Measurements from ENCODE around the gene CDYL. TPM values are rescaled to one million over a fixed set of nuclear protein-coding genes. Genes with fewer than 3 reads are reported as not detected.

The CDYL gene
- total and polyA plus RNA-seq, 2 of the 4 experiments (the other 2 are of a cell fraction): 14.2 to 92.1 TPM

- no peak overlapping the region for H3K4me3 ChIP-seq (ENCODE audit: insufficient read depth, low read depth, low read length)
- no TSS peak for BruUV-seq (replicated peaks)
- dilution Hi-C loops (cut with HindIII; ENCODE audit: low sequenced_read_pairs, unreplicated experiment) (no loop called here), in situ Hi-C loops (cut with MboI; ENCODE audit: low sequenced_read_pairs) (no loop called here), intact Hi-C loops (cut with micrococcal nuclease) (loop anchor here (5.0 to 10.0 kb wide), 2 partner anchors 172 to 585 kb away; no protein-coding TSS in a partner anchor)
- no peak overlapping the region for H3K9ac ChIP-seq (ENCODE audit: low read depth, low read length)
- H3K18ac ChIP-seq (ENCODE audit: low read depth, low read length): peak overlapping the region; percentile 22
- H4K5ac ChIP-seq (ENCODE audit: low read depth, low read length): no peak overlapping the region; the same call in 1 of the 2 replicates
- peaks cover 25% of the 10 kb centered on the region for H3K9me1 ChIP-seq (ENCODE audit: insufficient read depth, low read length)
- no peak overlapping the region for H2AK9ac ChIP-seq (replicated peaks; ENCODE audit: low read depth, low read length, poor library complexity)
- peaks cover 12 to 31% of the 10 kb centered on the region in 2 experiments; a peak in 3 of 4 replicates for H3K79me1 ChIP-seq (ENCODE audit: low read depth in 1 of 2, low read length in 2 of 2)
- ATAC-seq (ENCODE audit: low read depth) (peak; percentile 31), DNase-seq (no peak)
- POLR2A ChIA-PET (ENCODE audit: unreplicated experiment): interaction anchor here (0.5 kb wide), 1 partner anchor 467 kb away, joined by 3 read pairs; no protein-coding TSS in a partner anchor
- peak overlapping the region; percentile 70 for H2BK20ac ChIP-seq (ENCODE audit: low read depth, low read length)
- no peak for TF ChIP-seq POLR2A (IDR thresholded peaks at IDR 0.05; ENCODE audit: low read depth, low read length)
- no peak for TF ChIP-seq MAZ (IDR thresholded peaks at IDR 0.05; ENCODE audit: borderline replicate concordance, low read depth, low read length)
- TF ChIP-seq, protein P1, sequence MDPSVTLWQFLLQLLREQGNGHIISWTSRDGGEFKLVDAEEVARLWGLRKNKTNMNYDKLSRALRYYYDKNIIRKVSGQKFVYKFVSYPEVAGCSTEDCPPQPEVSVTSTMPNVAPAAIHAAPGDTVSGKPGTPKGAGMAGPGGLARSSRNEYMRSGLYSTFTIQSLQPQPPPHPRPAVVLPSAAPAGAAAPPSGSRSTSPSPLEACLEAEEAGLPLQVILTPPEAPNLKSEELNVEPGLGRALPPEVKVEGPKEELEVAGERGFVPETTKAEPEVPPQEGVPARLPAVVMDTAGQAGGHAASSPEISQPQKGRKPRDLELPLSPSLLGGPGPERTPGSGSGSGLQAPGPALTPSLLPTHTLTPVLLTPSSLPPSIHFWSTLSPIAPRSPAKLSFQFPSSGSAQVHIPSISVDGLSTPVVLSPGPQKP (IDR thresholded peaks at IDR 0.05; ENCODE audit: borderline replicate concordance, low read depth, low read length): no peak
- TF ChIP-seq, protein P2, sequence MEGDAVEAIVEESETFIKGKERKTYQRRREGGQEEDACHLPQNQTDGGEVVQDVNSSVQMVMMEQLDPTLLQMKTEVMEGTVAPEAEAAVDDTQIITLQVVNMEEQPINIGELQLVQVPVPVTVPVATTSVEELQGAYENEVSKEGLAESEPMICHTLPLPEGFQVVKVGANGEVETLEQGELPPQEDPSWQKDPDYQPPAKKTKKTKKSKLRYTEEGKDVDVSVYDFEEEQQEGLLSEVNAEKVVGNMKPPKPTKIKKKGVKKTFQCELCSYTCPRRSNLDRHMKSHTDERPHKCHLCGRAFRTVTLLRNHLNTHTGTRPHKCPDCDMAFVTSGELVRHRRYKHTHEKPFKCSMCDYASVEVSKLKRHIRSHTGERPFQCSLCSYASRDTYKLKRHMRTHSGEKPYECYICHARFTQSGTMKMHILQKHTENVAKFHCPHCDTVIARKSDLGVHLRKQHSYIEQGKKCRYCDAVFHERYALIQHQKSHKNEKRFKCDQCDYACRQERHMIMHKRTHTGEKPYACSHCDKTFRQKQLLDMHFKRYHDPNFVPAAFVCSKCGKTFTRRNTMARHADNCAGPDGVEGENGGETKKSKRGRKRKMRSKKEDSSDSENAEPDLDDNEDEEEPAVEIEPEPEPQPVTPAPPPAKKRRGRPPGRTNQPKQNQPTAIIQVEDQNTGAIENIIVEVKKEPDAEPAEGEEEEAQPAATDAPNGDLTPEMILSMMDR (conservative IDR thresholded peaks at IDR 0.05; ENCODE audit: low read depth, low read length): no peak
- no peak for TF ChIP-seq RCOR1 (IDR thresholded peaks at IDR 0.05; ENCODE audit: insufficient replicate concordance, low read length)
- TF ChIP-seq SMC3 (IDR thresholded peaks at IDR 0.05; ENCODE audit: low read depth, low read length): no peak
- no peak for TF ChIP-seq CEBPB (IDR thresholded peaks at IDR 0.05; ENCODE audit: low read depth, low read length)
- TF ChIP-seq NFE2L2 (IDR thresholded peaks at IDR 0.05; ENCODE audit: low read depth, low read length): no peak
- TF ChIP-seq CHD1 (IDR thresholded peaks at IDR 0.05; ENCODE audit: low read depth, low read length): no peak
- TF ChIP-seq MAFK (IDR thresholded peaks at IDR 0.05; ENCODE audit: low read depth, low read length): no peak
- no peak for TF ChIP-seq RAD21 (IDR thresholded peaks at IDR 0.05; ENCODE audit: low read length)
- TF ChIP-seq, protein P3, sequence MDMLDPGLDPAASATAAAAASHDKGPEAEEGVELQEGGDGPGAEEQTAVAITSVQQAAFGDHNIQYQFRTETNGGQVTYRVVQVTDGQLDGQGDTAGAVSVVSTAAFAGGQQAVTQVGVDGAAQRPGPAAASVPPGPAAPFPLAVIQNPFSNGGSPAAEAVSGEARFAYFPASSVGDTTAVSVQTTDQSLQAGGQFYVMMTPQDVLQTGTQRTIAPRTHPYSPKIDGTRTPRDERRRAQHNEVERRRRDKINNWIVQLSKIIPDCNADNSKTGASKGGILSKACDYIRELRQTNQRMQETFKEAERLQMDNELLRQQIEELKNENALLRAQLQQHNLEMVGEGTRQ (IDR thresholded peaks at IDR 0.05; ENCODE audit: low read depth, low read length): no peak
- no peak for TF ChIP-seq FOS (IDR thresholded peaks at IDR 0.05; ENCODE audit: low read depth, low read length)
- no peak for TF ChIP-seq BHLHE40 (IDR thresholded peaks at IDR 0.05; ENCODE audit: low read depth, low read length)
- no peak for TF ChIP-seq RFX5 (IDR thresholded peaks at IDR 0.05; ENCODE audit: low read depth, low read length)
- peaks cover 21% of the 10 kb centered on the region for H4K20me1 ChIP-seq (ENCODE audit: insufficient read depth, low read length)
- peak overlapping the region; percentile 79 for H3K4ac ChIP-seq (ENCODE audit: low read depth, low read length)
- no peaks in the 10 kb centered on the region for H3K9me3 ChIP-seq (ENCODE audit: control insufficient read depth, insufficient read depth, low read length)
- H2BK120ac ChIP-seq (ENCODE audit: low read depth, low read length): peak overlapping the region; percentile 74
- peak overlapping the region; percentile 1 to 60; a peak in 2 of 4 replicates for H4K8ac ChIP-seq (ENCODE audit: low read depth in 2 of 2, low read length in 2 of 2)
- peak overlapping the region; percentile 85 for H4K91ac ChIP-seq (ENCODE audit: insufficient read depth, low read depth, low read length)
- 0 out of 2 replicates have a peak overlapping the region, but pooled peaks have one; percentile 11 for H3K56ac ChIP-seq (ENCODE audit: extremely low read depth, insufficient read depth, low read length)
- peaks cover 17% of the 10 kb centered on the region for H3K36me3 ChIP-seq (ENCODE audit: control insufficient read depth, insufficient read depth, low read length)
- H2BK15ac ChIP-seq (ENCODE audit: low read depth, low read length): peak overlapping the region; percentile 22; the same call in 2 of the 3 replicates
- 73% methylated on average over 3 of the region's 4 CpGs; no CpG with 5 or more reads in 1 of the 2 experiments for WGBS, 2 experiments (ENCODE audit: extremely low coverage in 2 of 2, insufficient read length in 1 of 2)
- H2AK5ac ChIP-seq (ENCODE audit: low read depth, low read length): peak overlapping the region; percentile 87; the same call in 1 of the 2 replicates
- peak overlapping the region; percentile 15 for H3K4me2 ChIP-seq (ENCODE audit: low read depth, low read length)
- H3K27me3 ChIP-seq (ENCODE audit: control insufficient read depth, insufficient read depth, low read length): no peaks in the 10 kb centered on the region
- H3K14ac ChIP-seq (replicated peaks; ENCODE audit: low read depth, low read length): peak overlapping the region; percentile 58
- peaks cover 18% of the 10 kb centered on the region for H3K4me1 ChIP-seq (ENCODE audit: control insufficient read depth, insufficient read depth, low read length)
- CTCF ChIA-PET: interaction anchor here (0.8 kb wide), 2 partner anchors 15 to 629 kb away, joined by 3 read pairs; no protein-coding TSS in a partner anchor
- no peak overlapping the region for H2AFZ ChIP-seq (replicated peaks; ENCODE audit: low read length, poor library complexity)
- peak overlapping the region; percentile 87 for H3K27ac ChIP-seq (ENCODE audit: insufficient read depth, low read length)
- peak overlapping the region; percentile 80 for H3K23ac ChIP-seq (ENCODE audit: low read depth, low read length)
- peak overlapping the region; percentile 49 for H2BK5ac ChIP-seq (ENCODE audit: low read depth, low read length, poor library complexity, severe bottlenecking)
These were observed 166.4 kb downstream of the CDYL start for GRCh38 chr6:4942673-4943009.

Measured in IMR-90 (cell line).